Right atrium auricular region (tissue), 2 donors: ENCODE measurements around the gene LY9. TPM values are rescaled to one million over a fixed set of nuclear protein-coding genes. Genes with fewer than 3 reads are reported as not detected.

ENCODE experiments used
- DNase-seq: peaks from one replicate; pipeline ENCODE4 v3.0.0-alpha.2; 2019; ENCODE audit warnings: low spot score
- H3K27ac ChIP-seq, 2 donors: fragments of 200-600 bp; sonication (generic); 1 replicate in 1 of 2; 2 replicates in 1 of 2; pipeline ENCODE4 v1.5.1; 2016 to 2019
- H3K27me3 ChIP-seq, 2 donors: fragments of 200-600 bp; sonication (generic); one replicate each; pipeline versions ENCODE4 v1.5.1 to v1.6.0; 2017 to 2019
- H3K36me3 ChIP-seq: fragments of 200-600 bp; sonication (generic); one replicate; pipeline ENCODE4 v1.5.1; 2016
- H3K4me1 ChIP-seq, 2 donors: fragments of 200-600 bp; sonication (generic); one replicate each; pipeline versions ENCODE4 v1.5.1 to v1.6.0; 2017 to 2019
- H3K4me3 ChIP-seq, 2 donors: fragments of 200-600 bp; sonication (generic); 1 replicate in 1 of 2; 2 replicates in 1 of 2; pipeline ENCODE4 v1.5.1; 2017 to 2019; ENCODE audit warnings: mild to moderate bottlenecking in 1 of 2, moderate library complexity in 1 of 2
- H3K9me3 ChIP-seq, 2 donors: fragments of 200-600 bp; sonication (generic); one replicate each; pipeline ENCODE4 v1.5.1; 2019
- CTCF ChIP-seq, 2 donors: fragments of 200-600 bp; sonication (generic); IDR thresholded peaks; one replicate each; pipeline ENCODE4 v1.5.1; 2019; ENCODE audit warnings: antibody characterized with exemption in 2 of 2
- total RNA-seq, 2 donors: library from RNA; depleted of rRNA; stranded (reverse); fragments of >200 nt; gene quantifications; one replicate each; pipeline ENCODE4 v1.1.0, GENCODE V29; 2016

LY9 gene
- total RNA-seq, 2 donors from 2014 or later: 0.19 to 0.20 TPM

- Histone ChIP-seq H3K4me1 (no peaks in the 10 kb centered on the region), H3K27me3 (no peaks in the 10 kb centered on the region), H3K4me3 (no peak overlapping the region), H3K36me3 (no peaks in the 10 kb centered on the region), H3K9me3 (no peaks in the 10 kb centered on the region), H3K27ac (no peak overlapping the region)
- DNase-seq: no peak
- no peak for TF ChIP-seq CTCF (IDR thresholded peaks at IDR 0.05)
Measured at GRCh38 chr1:160821627-160822026, 25.7 kb downstream of the LY9 start.

GRCh38 chr1:160823296-160823695, 27.3 kb downstream of the LY9 start:
- no peak for DNase-seq
- Histone ChIP-seq H3K4me1 (no peaks in the 10 kb centered on the region), H3K9me3 (no peaks in the 10 kb centered on the region), H3K36me3 (no peaks in the 10 kb centered on the region), H3K27me3 (no peaks in the 10 kb centered on the region), H3K27ac (no peak overlapping the region), H3K4me3 (no peak overlapping the region)
- no peak for TF ChIP-seq CTCF (IDR thresholded peaks at IDR 0.05)

GRCh38 chr1:160826546-160826945, 30.6 kb downstream of the LY9 start:
- no peaks in the 10 kb centered on the region for H3K4me1 ChIP-seq
- H3K9me3 ChIP-seq: no peaks in the 10 kb centered on the region
- H3K4me3 ChIP-seq: no peak overlapping the region
- no peak for DNase-seq
- H3K27ac ChIP-seq: no peak overlapping the region
- H3K27me3 ChIP-seq: no peaks in the 10 kb centered on the region
- no peak for TF ChIP-seq CTCF (IDR thresholded peaks at IDR 0.05)
- H3K36me3 ChIP-seq: no peaks in the 10 kb centered on the region

- no peak overlapping the region for H3K4me3 ChIP-seq
- H3K36me3 ChIP-seq: no peaks in the 10 kb centered on the region
- H3K27me3 ChIP-seq: no peaks in the 10 kb centered on the region
- no peak overlapping the region for H3K27ac ChIP-seq
- no peak for TF ChIP-seq CTCF (IDR thresholded peaks at IDR 0.05)
- H3K9me3 ChIP-seq: no peaks in the 10 kb centered on the region
- no peaks in the 10 kb centered on the region for H3K4me1 ChIP-seq
- DNase-seq: no peak
Measured at GRCh38 chr1:160827418-160827817, 31.4 kb downstream of the LY9 start.

GRCh38 chr1:160829766-160830165, 33.8 kb downstream of the LY9 start:
- Histone ChIP-seq H3K4me1 (no peaks in the 10 kb centered on the region), H3K27me3 (no peaks in the 10 kb centered on the region), H3K4me3 (no peak overlapping the region), H3K27ac (no peak overlapping the region), H3K36me3 (no peaks in the 10 kb centered on the region), H3K9me3 (no peaks in the 10 kb centered on the region)
- TF ChIP-seq CTCF (IDR thresholded peaks at IDR 0.05): no peak
- no peak for DNase-seq

- peak; percentile 22 to 60 for TF ChIP-seq CTCF (IDR thresholded peaks at IDR 0.05)
- no peak for DNase-seq
- Histone ChIP-seq H3K9me3 (no peaks in the 10 kb centered on the region), H3K4me1 (no peaks in the 10 kb centered on the region), H3K36me3 (no peaks in the 10 kb centered on the region), H3K27ac (no peak overlapping the region), H3K27me3 (no peaks in the 10 kb centered on the region), H3K4me3 (no peak overlapping the region)
Measured at GRCh38 chr1:160830321-160831153, 34.6 kb downstream of the LY9 start.
